GM12878 (cell line): ENCODE results near the gene IFNA13. TPM values are rescaled to one million over a fixed set of nuclear protein-coding genes. Genes with fewer than 3 reads are reported as not detected.

Experiments used
- BACH1 ChIP-seq: fragments of 450-650 bp; IDR thresholded peaks from 2 replicates; pipeline ENCODE4 v1.6.1; 2017; ENCODE audit warnings: mild to moderate bottlenecking, borderline replicate concordance
- BCL11A ChIP-seq: IDR thresholded peaks from 2 replicates; pipeline ENCODE4 v1.6.1; 2011; ENCODE audit warnings: low read depth, low read length
- BHLHE40 ChIP-seq, 2 experiments: fragments of 450-650 bp in 1 of 2; IDR thresholded peaks; 2 replicates each; pipeline ENCODE4 v1.6.1; 2011 to 2017; ENCODE audit warnings: low read depth in 2 of 2, borderline replicate concordance in 1 of 2, improper control_type of control experiment in 1 of 2, low read length in 1 of 2, mild to moderate bottlenecking in 1 of 2
- CBX5 ChIP-seq: sonication (generic); IDR thresholded peaks from 2 replicates; pipeline ENCODE4 v1.6.1; 2016; ENCODE audit warnings: low read depth, moderate library complexity, mild to moderate bottlenecking, inconsistent platforms
- CHD1 ChIP-seq: IDR thresholded peaks from 2 replicates; pipeline ENCODE4 v1.6.1; 2012; ENCODE audit warnings: low read depth, low read length, improper control_type of control experiment
- CHD4 ChIP-seq: fragments of 200-600 bp; sonication (generic); IDR thresholded peaks from 2 replicates; pipeline ENCODE4 v1.6.1; 2016; ENCODE audit warnings: mild to moderate bottlenecking
- CREM ChIP-seq: IDR thresholded peaks from 2 replicates; pipeline ENCODE4 v1.6.1; 2014; ENCODE audit warnings: antibody characterized with exemption, low read depth
- HCFC1 ChIP-seq: fragments of 150-350 bp; IDR thresholded peaks from 2 replicates; pipeline ENCODE4 v1.6.1; 2014; ENCODE audit warnings: low read length
- HDAC6 ChIP-seq: fragments of 200-600 bp; sonication (generic); IDR thresholded peaks from one replicate; pipeline ENCODE4 v1.8.0; 2017; ENCODE audit warnings: antibody characterized with exemption; ENCODE audit not compliant: unreplicated experiment
- IKZF1 ChIP-seq: fragments of 450-650 bp; conservative IDR thresholded peaks from 2 replicates; pipeline ENCODE4 v1.6.1; 2017; ENCODE audit warnings: antibody characterized with exemption, mild to moderate bottlenecking
- MTA3 ChIP-seq: IDR thresholded peaks from 2 replicates; pipeline ENCODE4 v1.6.1; 2012; ENCODE audit warnings: low read length, inconsistent platforms, borderline replicate concordance
- NRF1 ChIP-seq: conservative IDR thresholded peaks from 2 replicates; pipeline ENCODE4 v1.6.1; 2011; ENCODE audit warnings: mild to moderate bottlenecking, low read depth, low read length, improper control_type of control experiment
- SP1 ChIP-seq: IDR thresholded peaks from one replicate; pipeline ENCODE4 v1.6.1; 2011; ENCODE audit warnings: low read depth, low read length
- WRNIP1 ChIP-seq: IDR thresholded peaks from 2 replicates; pipeline ENCODE4 v1.6.1; 2011; ENCODE audit warnings: low read depth, low read length, improper control_type of control experiment, borderline replicate concordance
- ZNF217 ChIP-seq: fragments of 450-650 bp; IDR thresholded peaks from 2 replicates; pipeline ENCODE4 v1.6.1; 2017; ENCODE audit warnings: antibody characterized with exemption, mild to moderate bottlenecking
- ZNF274 ChIP-seq: IDR thresholded peaks from one replicate; pipeline ENCODE4 v1.8.0; 2011; ENCODE audit not compliant: insufficient read length, insufficient read depth
- polyA plus RNA-seq, 11 experiments: library from polyadenylated mRNA; depleted of rRNA in 4 of 11; unstranded in 6 of 11; stranded (reverse) in 5 of 11; fragments of >200 nt; fragmentation: Nextera tagmentation in 4 of 11; fragmentation: Illumina TruSeq in 1 of 11; extraction: Ambion mirVana in 4 of 11; extraction: Trizol in 1 of 11; gene quantifications; 1 replicate in 1 of 11; 2 replicates in 10 of 11; pipeline versions ENCODE4 v1.2.1 to v1.2.3, GENCODE V29; 2011 to 2016; ENCODE audit warnings: inconsistent platforms in 2 of 11, missing spikeins in 2 of 11, low read depth in 1 of 11
- total RNA-seq, 4 experiments: library from RNA; depleted of rRNA in 3 of 4; stranded (reverse); fragments of >200 nt in 3 of 4; fragmentation: Illumina TruSeq in 1 of 4; extraction: Trizol in 1 of 4; gene quantifications; 2 replicates each; pipeline versions ENCODE4 v1.2.1 to v1.2.3, GENCODE V29; 2013 to 2021
- TF ChIP-seq, protein P1 (sequence below): fragments of 450-650 bp; IDR thresholded peaks from 2 replicates; pipeline ENCODE4 v1.6.1; 2016; ENCODE audit warnings: mild to moderate bottlenecking
- TF ChIP-seq, protein P2 (sequence below): fragments of 450-650 bp; IDR thresholded peaks from 2 replicates; pipeline ENCODE4 v1.6.1; 2017; ENCODE audit warnings: mild to moderate bottlenecking, moderate library complexity
- TF ChIP-seq, protein P3 (sequence below): fragments of 150-350 bp; IDR thresholded peaks from 2 replicates; pipeline ENCODE4 v1.6.1; 2014; ENCODE audit warnings: mild to moderate bottlenecking, low read depth, low read length
- TF ChIP-seq, protein P4 (sequence below): fragments of 450-650 bp; IDR thresholded peaks from 2 replicates; pipeline ENCODE4 v1.6.1; 2017; ENCODE audit warnings: mild to moderate bottlenecking, low read depth, inconsistent platforms; ENCODE audit not compliant: poor library complexity, severe bottlenecking

Gene IFNA13
- total and polyA plus RNA-seq, 10 of the 15 experiments (the other 5 are each of a cell fraction or from before 2014, with no cell fraction given): not detected

DNA sequence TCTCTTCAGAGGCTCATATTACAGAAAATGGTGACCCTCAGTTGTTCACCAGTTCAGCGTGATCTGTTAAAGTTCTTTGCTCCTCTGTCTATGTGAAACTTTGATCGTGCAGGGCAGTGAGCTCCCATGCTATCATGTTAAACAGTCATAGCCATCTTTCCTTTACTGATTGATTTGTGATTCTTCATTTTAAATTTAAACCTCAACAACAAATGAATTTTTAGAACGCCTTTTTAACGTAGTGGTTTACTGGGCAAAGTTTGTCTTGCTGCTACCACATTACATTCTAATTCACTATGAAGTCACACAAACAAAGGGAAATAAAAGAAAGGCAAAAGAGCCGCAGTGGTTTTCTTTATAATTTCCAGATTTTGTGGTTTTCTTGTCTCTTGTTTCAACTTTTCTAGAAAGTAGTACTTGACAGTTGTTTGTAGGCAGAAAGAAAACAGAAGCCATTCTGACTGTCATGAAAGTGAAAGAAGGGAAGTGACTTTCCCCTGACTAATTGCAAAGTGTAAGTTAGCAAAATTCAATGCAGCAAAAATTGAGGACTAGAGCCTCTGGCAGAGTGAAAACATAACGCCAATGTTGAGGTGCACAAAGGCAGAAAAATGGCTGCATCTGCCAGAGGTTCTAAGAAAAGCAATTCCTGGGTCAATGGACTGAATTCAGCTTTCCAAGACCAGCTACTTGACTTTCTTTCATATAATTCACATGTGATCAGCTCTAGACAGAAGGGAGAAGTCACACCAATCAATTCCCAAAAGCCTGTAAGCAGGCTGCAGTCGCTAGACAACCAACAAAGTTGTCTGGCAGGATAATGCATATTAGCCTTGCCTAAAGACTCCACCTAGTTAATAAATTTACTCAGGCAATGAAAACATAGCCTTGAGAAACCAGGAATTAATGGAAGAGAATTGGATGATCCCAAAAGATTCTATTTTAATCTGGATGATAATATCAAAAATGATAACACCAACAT, 10.1 kb downstream of the IFNA13 start (continued):
- TF ChIP-seq, protein P1, sequence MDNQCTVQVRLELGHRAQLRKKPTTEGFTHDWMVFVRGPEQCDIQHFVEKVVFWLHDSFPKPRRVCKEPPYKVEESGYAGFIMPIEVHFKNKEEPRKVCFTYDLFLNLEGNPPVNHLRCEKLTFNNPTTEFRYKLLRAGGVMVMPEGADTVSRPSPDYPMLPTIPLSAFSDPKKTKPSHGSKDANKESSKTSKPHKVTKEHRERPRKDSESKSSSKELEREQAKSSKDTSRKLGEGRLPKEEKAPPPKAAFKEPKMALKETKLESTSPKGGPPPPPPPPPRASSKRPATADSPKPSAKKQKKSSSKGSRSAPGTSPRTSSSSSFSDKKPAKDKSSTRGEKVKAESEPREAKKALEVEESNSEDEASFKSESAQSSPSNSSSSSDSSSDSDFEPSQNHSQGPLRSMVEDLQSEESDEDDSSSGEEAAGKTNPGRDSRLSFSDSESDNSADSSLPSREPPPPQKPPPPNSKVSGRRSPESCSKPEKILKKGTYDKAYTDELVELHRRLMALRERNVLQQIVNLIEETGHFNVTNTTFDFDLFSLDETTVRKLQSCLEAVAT: peak; percentile 68; the same call in 1 of the 2 replicates
- TF ChIP-seq WRNIP1 (no peak), HDAC6 (no peak), IKZF1 (peak; percentile 64), CREM (0 out of 2 replicates have a peak, but pooled peaks have one; percentile 22), ZNF217 (peak; percentile 52; the same call in 1 of the 2 replicates), CBX5 (0 out of 2 replicates have a peak, but pooled peaks have one; percentile 54), SP1 (peak; percentile 28), CHD4 (no peak), HCFC1 (no peak), BHLHE40 (IDR thresholded peaks at IDR 0.05; ENCODE audit: borderline replicate concordance in 1 of 2, low read depth in 2 of 2, low read length in 1 of 2) (peak in 1 of 2 experiments; percentile 10; a peak in 1 of 4 replicates), BCL11A (peak; percentile 40; the same call in 1 of the 2 replicates), BACH1 (no peak), CHD1 (no peak), NRF1 (no peak), ZNF274 (no peak), MTA3 (no peak)
- TF ChIP-seq, protein P2, sequence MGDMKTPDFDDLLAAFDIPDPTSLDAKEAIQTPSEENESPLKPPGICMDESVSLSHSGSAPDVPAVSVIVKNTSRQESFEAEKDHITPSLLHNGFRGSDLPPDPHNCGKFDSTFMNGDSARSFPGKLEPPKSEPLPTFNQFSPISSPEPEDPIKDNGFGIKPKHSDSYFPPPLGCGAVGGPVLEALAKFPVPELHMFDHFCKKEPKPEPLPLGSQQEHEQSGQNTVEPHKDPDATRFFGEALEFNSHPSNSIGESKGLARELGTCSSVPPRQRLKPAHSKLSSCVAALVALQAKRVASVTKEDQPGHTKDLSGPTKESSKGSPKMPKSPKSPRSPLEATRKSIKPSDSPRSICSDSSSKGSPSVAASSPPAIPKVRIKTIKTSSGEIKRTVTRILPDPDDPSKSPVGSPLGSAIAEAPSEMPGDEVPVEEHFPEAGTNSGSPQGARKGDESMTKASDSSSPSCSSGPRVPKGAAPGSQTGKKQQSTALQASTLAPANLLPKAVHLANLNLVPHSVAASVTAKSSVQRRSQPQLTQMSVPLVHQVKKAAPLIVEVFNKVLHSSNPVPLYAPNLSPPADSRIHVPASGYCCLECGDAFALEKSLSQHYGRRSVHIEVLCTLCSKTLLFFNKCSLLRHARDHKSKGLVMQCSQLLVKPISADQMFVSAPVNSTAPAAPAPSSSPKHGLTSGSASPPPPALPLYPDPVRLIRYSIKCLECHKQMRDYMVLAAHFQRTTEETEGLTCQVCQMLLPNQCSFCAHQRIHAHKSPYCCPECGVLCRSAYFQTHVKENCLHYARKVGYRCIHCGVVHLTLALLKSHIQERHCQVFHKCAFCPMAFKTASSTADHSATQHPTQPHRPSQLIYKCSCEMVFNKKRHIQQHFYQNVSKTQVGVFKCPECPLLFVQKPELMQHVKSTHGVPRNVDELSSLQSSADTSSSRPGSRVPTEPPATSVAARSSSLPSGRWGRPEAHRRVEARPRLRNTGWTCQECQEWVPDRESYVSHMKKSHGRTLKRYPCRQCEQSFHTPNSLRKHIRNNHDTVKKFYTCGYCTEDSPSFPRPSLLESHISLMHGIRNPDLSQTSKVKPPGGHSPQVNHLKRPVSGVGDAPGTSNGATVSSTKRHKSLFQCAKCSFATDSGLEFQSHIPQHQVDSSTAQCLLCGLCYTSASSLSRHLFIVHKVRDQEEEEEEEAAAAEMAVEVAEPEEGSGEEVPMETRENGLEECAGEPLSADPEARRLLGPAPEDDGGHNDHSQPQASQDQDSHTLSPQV: peak; percentile 78
- TF ChIP-seq, protein P3, sequence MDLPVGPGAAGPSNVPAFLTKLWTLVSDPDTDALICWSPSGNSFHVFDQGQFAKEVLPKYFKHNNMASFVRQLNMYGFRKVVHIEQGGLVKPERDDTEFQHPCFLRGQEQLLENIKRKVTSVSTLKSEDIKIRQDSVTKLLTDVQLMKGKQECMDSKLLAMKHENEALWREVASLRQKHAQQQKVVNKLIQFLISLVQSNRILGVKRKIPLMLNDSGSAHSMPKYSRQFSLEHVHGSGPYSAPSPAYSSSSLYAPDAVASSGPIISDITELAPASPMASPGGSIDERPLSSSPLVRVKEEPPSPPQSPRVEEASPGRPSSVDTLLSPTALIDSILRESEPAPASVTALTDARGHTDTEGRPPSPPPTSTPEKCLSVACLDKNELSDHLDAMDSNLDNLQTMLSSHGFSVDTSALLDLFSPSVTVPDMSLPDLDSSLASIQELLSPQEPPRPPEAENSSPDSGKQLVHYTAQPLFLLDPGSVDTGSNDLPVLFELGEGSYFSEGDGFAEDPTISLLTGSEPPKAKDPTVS: peak; percentile 43; the same call in 1 of the 2 replicates
- TF ChIP-seq, protein P4, sequence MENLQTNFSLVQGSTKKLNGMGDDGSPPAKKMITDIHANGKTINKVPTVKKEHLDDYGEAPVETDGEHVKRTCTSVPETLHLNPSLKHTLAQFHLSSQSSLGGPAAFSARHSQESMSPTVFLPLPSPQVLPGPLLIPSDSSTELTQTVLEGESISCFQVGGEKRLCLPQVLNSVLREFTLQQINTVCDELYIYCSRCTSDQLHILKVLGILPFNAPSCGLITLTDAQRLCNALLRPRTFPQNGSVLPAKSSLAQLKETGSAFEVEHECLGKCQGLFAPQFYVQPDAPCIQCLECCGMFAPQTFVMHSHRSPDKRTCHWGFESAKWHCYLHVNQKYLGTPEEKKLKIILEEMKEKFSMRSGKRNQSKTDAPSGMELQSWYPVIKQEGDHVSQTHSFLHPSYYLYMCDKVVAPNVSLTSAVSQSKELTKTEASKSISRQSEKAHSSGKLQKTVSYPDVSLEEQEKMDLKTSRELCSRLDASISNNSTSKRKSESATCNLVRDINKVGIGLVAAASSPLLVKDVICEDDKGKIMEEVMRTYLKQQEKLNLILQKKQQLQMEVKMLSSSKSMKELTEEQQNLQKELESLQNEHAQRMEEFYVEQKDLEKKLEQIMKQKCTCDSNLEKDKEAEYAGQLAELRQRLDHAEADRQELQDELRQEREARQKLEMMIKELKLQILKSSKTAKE: peak; percentile 82
